GM20000 (cell line): Measurements from ENCODE around the gene NUP133.
A peak's percentile ranks its signal among the peaks of the same experiment; 100 is the strongest.
"Not testable (repeated sequence)": the region's sequence is repeated elsewhere in the genome, so short reads cannot be mapped to it uniquely, and the experiment has no call there.

Source experiments
- DNase-seq: peaks from one replicate; pipeline ENCODE4 v3.0.0; 2012; ENCODE audit warnings: low spot score
- TF ChIP-seq, protein P1 (sequence below): IDR thresholded peaks from 2 replicates; pipeline ENCODE4 v1.5.1; 2012; ENCODE audit warnings: mild to moderate bottlenecking, control low read depth; ENCODE audit errors: extremely low read depth, missing control alignments

NUP133 gene

DNA sequence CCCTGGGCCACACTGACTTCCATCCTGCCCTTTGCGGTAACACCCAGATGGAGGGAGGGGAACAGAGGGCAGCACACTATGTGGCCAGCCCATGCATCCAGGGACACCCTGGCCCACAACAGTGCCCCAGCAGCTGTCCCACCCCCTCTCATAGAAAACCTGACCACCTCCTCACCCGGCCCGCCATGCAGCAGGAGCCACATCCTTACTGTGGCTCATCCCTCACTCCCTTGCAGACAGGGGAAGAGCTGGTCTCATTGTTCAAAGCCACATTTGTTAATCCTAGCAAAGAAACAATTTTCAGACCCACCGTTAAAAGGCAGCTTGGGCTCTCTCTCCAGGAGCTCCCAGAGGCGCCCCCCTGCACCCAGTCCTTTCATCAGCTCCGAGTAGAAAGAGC is 23.2 kb upstream of the NUP133 start:
- TF ChIP-seq, protein P1, sequence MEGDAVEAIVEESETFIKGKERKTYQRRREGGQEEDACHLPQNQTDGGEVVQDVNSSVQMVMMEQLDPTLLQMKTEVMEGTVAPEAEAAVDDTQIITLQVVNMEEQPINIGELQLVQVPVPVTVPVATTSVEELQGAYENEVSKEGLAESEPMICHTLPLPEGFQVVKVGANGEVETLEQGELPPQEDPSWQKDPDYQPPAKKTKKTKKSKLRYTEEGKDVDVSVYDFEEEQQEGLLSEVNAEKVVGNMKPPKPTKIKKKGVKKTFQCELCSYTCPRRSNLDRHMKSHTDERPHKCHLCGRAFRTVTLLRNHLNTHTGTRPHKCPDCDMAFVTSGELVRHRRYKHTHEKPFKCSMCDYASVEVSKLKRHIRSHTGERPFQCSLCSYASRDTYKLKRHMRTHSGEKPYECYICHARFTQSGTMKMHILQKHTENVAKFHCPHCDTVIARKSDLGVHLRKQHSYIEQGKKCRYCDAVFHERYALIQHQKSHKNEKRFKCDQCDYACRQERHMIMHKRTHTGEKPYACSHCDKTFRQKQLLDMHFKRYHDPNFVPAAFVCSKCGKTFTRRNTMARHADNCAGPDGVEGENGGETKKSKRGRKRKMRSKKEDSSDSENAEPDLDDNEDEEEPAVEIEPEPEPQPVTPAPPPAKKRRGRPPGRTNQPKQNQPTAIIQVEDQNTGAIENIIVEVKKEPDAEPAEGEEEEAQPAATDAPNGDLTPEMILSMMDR: no peak
- no peak for DNase-seq

GRCh38 chr1:229529639-229530038 is 21.5 kb upstream of the NUP133 start:
- TF ChIP-seq, protein P1: no peak

GRCh38 chr1:229526695-229527094 is 18.6 kb upstream of the NUP133 start:
- TF ChIP-seq, protein P1: no peak

More at GRCh38 chr1:229529639-229530038, 21.5 kb upstream of the NUP133 start:
- no peak for DNase-seq

GRCh38 chr1:229523052-229523451 is 14.9 kb upstream of the NUP133 start:
- no peak for DNase-seq
- TF ChIP-seq, protein P1: no peak

More at GRCh38 chr1:229526695-229527094, 18.6 kb upstream of the NUP133 start:
- no peak for DNase-seq

- DNase-seq: peak; percentile 47
- TF ChIP-seq, protein P1: peak; percentile 71
These were observed 6.6 kb upstream of the NUP133 start for GRCh38 chr1:229514578-229515275.

GRCh38 chr1:229511625-229512024 is 3.5 kb upstream of the NUP133 start:
- not testable (repeated sequence) for DNase-seq

GRCh38 chr1:229511201-229511600 is 3.1 kb upstream of the NUP133 start:
- DNase-seq: not testable (repeated sequence)

DNA sequence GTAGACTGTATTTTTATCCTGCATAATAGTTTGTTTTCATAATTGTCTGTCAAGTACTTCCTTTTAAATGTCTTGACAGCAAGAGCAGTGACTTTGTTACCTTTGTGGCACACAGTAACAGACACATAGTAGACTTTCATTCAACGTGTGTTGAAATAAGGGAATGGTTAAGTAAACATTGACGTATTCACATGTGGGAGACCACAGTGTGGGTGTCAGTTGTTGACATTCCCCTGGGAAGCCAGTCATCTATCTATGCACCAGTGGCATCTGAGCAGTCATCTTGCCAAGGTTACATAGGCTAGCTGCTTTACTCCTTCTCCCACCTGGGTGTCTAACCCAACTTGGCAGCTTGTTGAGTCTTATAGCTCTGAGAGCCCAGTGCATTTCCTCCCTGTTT is 1.4 kb upstream of the NUP133 start:
- no peak for DNase-seq
- TF ChIP-seq, protein P1: no peak
